Fibroblast of skin of right quadriceps (primary cell): Measurements from ENCODE around the gene TLE3.
A peak's percentile ranks its signal among the peaks of the same experiment; 100 is the strongest.

Source experiments
- DNase-seq: peaks from one replicate; pipeline ENCODE4 v3.0.0-alpha.2; 2013

TLE3 gene

GRCh38 chr15:70047386-70048197 is 50.1 kb downstream of the TLE3 start:
- DNase-seq = peak; percentile 72

GRCh38 chr15:70046679-70047369 is 50.9 kb downstream of the TLE3 start:
- DNase-seq = no peak

GRCh38 chr15:70045045-70045444 is 52.7 kb downstream of the TLE3 start:
- DNase-seq = peak; percentile 81

GRCh38 chr15:70044168-70044567 is 53.5 kb downstream of the TLE3 start:
- DNase-seq = no peak

GRCh38 chr15:70043590-70043989 is 54.1 kb downstream of the TLE3 start:
- DNase-seq = no peak

GRCh38 chr15:70042553-70043214 is 55.0 kb downstream of the TLE3 start:
- no peak for DNase-seq

GRCh38 chr15:70039917-70040316 is 57.8 kb downstream of the TLE3 start:
- DNase-seq = no peak

GRCh38 chr15:70038730-70039392 is 58.9 kb downstream of the TLE3 start:
- DNase-seq = no peak

GRCh38 chr15:70037292-70037640 is 60.5 kb downstream of the TLE3 start:
- DNase-seq = no peak

GRCh38 chr15:70036585-70037291 is 61.0 kb downstream of the TLE3 start:
- DNase-seq = no peak

GRCh38 chr15:70035719-70036077 is 62.0 kb downstream of the TLE3 start:
- DNase-seq = no peak

GRCh38 chr15:70035051-70035718 is 62.5 kb downstream of the TLE3 start:
- DNase-seq = no peak

GRCh38 chr15:70034596-70034995 is 63.1 kb downstream of the TLE3 start:
- no peak for DNase-seq

GRCh38 chr15:70034141-70034540 is 63.6 kb downstream of the TLE3 start:
- DNase-seq = no peak

- DNase-seq = peak; percentile 87
Observed at GRCh38 chr15:70033529-70034140, 64.1 kb downstream of the TLE3 start.

- no peak for DNase-seq
Observed at GRCh38 chr15:70033109-70033508, 64.6 kb downstream of the TLE3 start.

GRCh38 chr15:70032509-70032908 is 65.2 kb downstream of the TLE3 start:
- no peak for DNase-seq

- no peak for DNase-seq
Observed at GRCh38 chr15:70031713-70032112, 66.0 kb downstream of the TLE3 start.

- no peak for DNase-seq
Observed at GRCh38 chr15:70031261-70031660, 66.5 kb downstream of the TLE3 start.

GRCh38 chr15:70030851-70031250 is 66.9 kb downstream of the TLE3 start:
- no peak for DNase-seq

- DNase-seq = no peak
Observed at GRCh38 chr15:70029297-70029701, 68.4 kb downstream of the TLE3 start.

GRCh38 chr15:70027518-70027917 is 70.2 kb downstream of the TLE3 start:
- no peak for DNase-seq
